Neutrophil (primary cell): ENCODE data around the gene PPFIBP1.

Experiments
- H3K27ac ChIP-seq: fragments of 200-600 bp; sonication (generic); 2 replicates; pipeline ENCODE4 v1.5.1; 2016; ENCODE audit warnings: mild to moderate bottlenecking, moderate library complexity
- H3K27me3 ChIP-seq: fragments of 200-600 bp; sonication (generic); 2 replicates; pipeline ENCODE4 v1.6.0; 2016; ENCODE audit warnings: mild to moderate bottlenecking
- H3K36me3 ChIP-seq: fragments of 200-600 bp; sonication (generic); 2 replicates; pipeline ENCODE4 v1.5.1; 2017
- H3K4me1 ChIP-seq, 2 experiments: fragments of 200-600 bp in 1 of 2; sonication (generic) in 1 of 2; 1 replicate in 1 of 2; 2 replicates in 1 of 2; pipeline versions ENCODE4 v1.5.1 to v1.6.1; 2013 to 2016; ENCODE audit warnings: low read depth in 1 of 2, low read length in 1 of 2, mild to moderate bottlenecking in 1 of 2, moderate library complexity in 1 of 2; ENCODE audit not compliant: control insufficient read depth in 1 of 2, insufficient read depth in 1 of 2
- H3K4me3 ChIP-seq, 2 experiments: fragments of 200-600 bp in 1 of 2; sonication (generic) in 1 of 2; 1 replicate in 1 of 2; 2 replicates in 1 of 2; pipeline ENCODE4 v1.5.1; 2013 to 2016; ENCODE audit warnings: low read depth in 1 of 2, low read length in 1 of 2, mild to moderate bottlenecking in 1 of 2, moderate library complexity in 1 of 2
- H3K9me3 ChIP-seq: fragments of 200-600 bp; sonication (generic); 2 replicates; pipeline ENCODE4 v1.5.1; 2016
- TF ChIP-seq, protein P1 (sequence below): fragments of 200-600 bp; sonication (generic); IDR thresholded peaks from 2 replicates; pipeline ENCODE4 v1.5.1; 2016; ENCODE audit warnings: antibody characterized with exemption

The PPFIBP1 gene

DNA sequence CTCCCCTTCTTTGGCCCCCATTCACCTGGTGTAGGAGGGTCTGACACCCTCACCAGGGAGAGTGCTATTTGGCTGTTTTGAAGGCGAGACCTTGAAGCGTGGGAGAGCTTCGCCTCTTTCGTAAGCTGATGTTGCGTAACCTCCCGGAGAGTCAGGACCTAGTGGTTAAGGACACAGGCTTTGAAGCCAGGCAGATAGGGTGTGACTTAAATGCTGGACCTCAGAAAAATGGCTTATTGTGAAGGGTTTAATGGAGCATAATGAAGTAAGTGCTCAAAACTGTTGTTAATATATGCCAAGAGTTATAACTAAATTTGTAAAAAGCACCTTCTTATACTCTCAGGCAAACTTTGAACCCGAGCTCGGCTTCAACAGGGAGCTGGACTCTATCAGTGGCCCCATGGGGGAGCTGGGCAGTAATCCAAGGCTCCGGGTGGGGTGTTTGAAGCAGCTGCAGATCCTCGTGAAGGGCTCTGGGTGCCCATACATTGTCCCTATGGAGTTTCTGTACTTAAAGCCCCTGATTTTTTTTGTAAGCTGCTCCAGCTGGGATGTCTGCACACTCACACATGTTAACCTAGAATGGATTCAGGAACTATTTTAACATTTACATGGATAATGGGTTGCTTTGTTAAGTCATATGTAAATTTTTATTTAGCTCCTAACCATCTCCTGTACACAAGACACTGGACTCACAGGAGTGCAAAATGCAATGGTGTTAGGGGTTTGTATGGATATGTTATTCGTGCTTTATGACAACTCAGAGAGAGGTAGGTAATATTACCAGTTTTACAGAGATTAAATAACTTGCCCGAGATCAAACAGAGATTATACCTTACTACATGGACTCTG, 26.0 kb downstream of the PPFIBP1 start:
- no peak overlapping the region for H3K27ac ChIP-seq
- TF ChIP-seq, protein P1, sequence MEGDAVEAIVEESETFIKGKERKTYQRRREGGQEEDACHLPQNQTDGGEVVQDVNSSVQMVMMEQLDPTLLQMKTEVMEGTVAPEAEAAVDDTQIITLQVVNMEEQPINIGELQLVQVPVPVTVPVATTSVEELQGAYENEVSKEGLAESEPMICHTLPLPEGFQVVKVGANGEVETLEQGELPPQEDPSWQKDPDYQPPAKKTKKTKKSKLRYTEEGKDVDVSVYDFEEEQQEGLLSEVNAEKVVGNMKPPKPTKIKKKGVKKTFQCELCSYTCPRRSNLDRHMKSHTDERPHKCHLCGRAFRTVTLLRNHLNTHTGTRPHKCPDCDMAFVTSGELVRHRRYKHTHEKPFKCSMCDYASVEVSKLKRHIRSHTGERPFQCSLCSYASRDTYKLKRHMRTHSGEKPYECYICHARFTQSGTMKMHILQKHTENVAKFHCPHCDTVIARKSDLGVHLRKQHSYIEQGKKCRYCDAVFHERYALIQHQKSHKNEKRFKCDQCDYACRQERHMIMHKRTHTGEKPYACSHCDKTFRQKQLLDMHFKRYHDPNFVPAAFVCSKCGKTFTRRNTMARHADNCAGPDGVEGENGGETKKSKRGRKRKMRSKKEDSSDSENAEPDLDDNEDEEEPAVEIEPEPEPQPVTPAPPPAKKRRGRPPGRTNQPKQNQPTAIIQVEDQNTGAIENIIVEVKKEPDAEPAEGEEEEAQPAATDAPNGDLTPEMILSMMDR, result no peak
- peaks cover 11 to 13% of the 10 kb centered on the region in 2 experiments for H3K4me1 ChIP-seq
- peaks cover 82% of the 10 kb centered on the region for H3K27me3 ChIP-seq
- no peaks in the 10 kb centered on the region for H3K36me3 ChIP-seq
- H3K9me3 ChIP-seq, result no peaks in the 10 kb centered on the region
- no peak overlapping the region for H3K4me3 ChIP-seq

DNA sequence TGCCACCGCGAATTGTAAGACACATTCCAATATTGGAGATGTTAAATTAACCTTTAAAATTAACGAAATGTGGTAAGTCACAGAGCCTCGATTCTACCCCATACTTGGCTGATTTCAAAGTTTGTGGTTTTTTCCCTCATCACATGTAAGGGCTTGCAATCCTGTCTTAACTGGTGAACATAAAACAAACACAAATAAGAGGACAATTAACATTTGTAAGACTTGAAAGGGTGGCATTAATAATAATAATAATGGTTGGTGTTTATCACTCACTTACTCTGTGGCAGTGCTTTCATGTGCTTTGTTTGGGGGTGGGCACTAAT, 26.6 kb downstream of the PPFIBP1 start:
- no peak overlapping the region for H3K27ac ChIP-seq

GRCh38 chr12:27551172-27551840, 27.3 kb downstream of the PPFIBP1 start:
- Histone ChIP-seq H3K9me3 (no peaks in the 10 kb centered on the region), H3K27ac (no peak overlapping the region), H3K27me3 (peaks cover 95% of the 10 kb centered on the region), H3K4me1 (peaks cover 11 to 20% of the 10 kb centered on the region in 2 experiments), H3K36me3 (no peaks in the 10 kb centered on the region), H3K4me3 (no peak overlapping the region)
- TF ChIP-seq, protein P1, result no peak

More for the DNA sequence above, 26.6 kb downstream of the PPFIBP1 start:
- H3K36me3 ChIP-seq, result no peaks in the 10 kb centered on the region
- peaks cover 11 to 13% of the 10 kb centered on the region in 2 experiments for H3K4me1 ChIP-seq
- no peaks in the 10 kb centered on the region for H3K9me3 ChIP-seq
- TF ChIP-seq, protein P1, result no peak
- peaks cover 88% of the 10 kb centered on the region for H3K27me3 ChIP-seq
- H3K4me3 ChIP-seq, result no peak overlapping the region

- peaks cover 11 to 21% of the 10 kb centered on the region in 2 experiments for H3K4me1 ChIP-seq
- no peak overlapping the region for H3K4me3 ChIP-seq
- H3K27me3 ChIP-seq, result peaks cover 97% of the 10 kb centered on the region
- H3K27ac ChIP-seq, result no peak overlapping the region
- TF ChIP-seq, protein P1, result no peak
- no peaks in the 10 kb centered on the region for H3K9me3 ChIP-seq
- no peaks in the 10 kb centered on the region for H3K36me3 ChIP-seq
Observed at GRCh38 chr12:27552235-27552634, 28.2 kb downstream of the PPFIBP1 start.

DNA sequence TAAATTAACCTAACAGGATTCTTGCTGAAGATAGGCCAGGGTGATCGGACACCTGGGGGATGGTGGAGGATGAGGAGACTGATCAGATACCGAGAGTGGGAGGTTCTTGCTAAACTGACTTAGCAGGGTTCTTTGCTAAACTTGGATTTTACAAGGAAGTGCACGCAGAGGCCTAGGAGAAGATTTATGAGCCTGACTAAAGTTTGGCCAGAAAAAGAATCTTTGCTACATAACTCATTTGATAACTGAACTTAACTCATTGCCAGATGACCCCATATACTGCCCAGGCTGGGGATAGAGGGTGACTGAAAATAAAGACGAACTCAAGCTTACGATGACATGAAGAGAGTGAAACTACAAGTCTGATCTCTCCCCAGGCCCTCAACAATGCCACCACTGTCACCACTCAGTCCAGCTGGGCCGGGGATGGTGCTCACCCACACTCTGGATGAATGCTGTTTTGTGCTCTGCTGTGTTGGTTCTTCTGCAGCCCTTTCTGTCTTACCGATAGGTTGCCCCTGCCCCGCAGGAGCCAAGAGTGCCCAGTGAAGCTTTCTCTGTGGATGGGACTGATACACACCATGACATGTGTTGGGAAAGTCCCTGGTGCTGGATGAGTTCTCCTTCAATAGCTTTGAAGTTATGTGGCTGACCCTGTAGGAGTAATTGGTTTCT, 29.0 kb downstream of the PPFIBP1 start:
- H3K36me3 ChIP-seq, result no peaks in the 10 kb centered on the region
- peaks cover 11 to 21% of the 10 kb centered on the region in 2 experiments for H3K4me1 ChIP-seq
- H3K4me3 ChIP-seq, result no peak overlapping the region
- TF ChIP-seq, protein P1, result no peak
- H3K9me3 ChIP-seq, result no peaks in the 10 kb centered on the region
- peaks cover 97% of the 10 kb centered on the region for H3K27me3 ChIP-seq
- no peak overlapping the region for H3K27ac ChIP-seq
